ENCODE results near the gene GJB3. TPM values are rescaled to one million over a fixed set of nuclear protein-coding genes. Genes with fewer than 3 reads are reported as not detected.

The GJB3 gene
- total RNA-seq, 1 donor from 2014 or later, result 9.6 TPM

GRCh38 chr1:34829250-34829649 lies 48.2 kb downstream of the GJB3 start:
- Mint-ChIP-seq H3K27ac (ENCODE audit: unreplicated experiment) (no peak overlapping the region), H3K4me3 (ENCODE audit: unreplicated experiment) (no peak overlapping the region), H3K4me1 (ENCODE audit: unreplicated experiment) (peaks cover 72% of the 10 kb centered on the region)

GRCh38 chr1:34831721-34832246 lies 50.8 kb downstream of the GJB3 start:
- peak overlapping the region; percentile 46 for H3K27ac Mint-ChIP-seq (ENCODE audit: unreplicated experiment)
- no peak overlapping the region for H3K4me3 Mint-ChIP-seq (ENCODE audit: unreplicated experiment)
- H3K4me1 Mint-ChIP-seq (ENCODE audit: unreplicated experiment), result peaks cover 79% of the 10 kb centered on the region
- TF ChIP-seq CTCF (IDR thresholded peaks at IDR 0.05; ENCODE audit: unreplicated experiment), result no peak
- H3K36me3 Mint-ChIP-seq (ENCODE audit: low read depth, unreplicated experiment), result no peaks in the 10 kb centered on the region
- peak; percentile 18 for DNase-seq (ENCODE audit: low spot score)
- H3K9me3 Mint-ChIP-seq (ENCODE audit: unreplicated experiment), result no peaks in the 10 kb centered on the region
- H3K27me3 Mint-ChIP-seq (ENCODE audit: unreplicated experiment), result peaks cover 6% of the 10 kb centered on the region

More at GRCh38 chr1:34829250-34829649, 48.2 kb downstream of the GJB3 start:
- Mint-ChIP-seq H3K36me3 (ENCODE audit: low read depth, unreplicated experiment) (no peaks in the 10 kb centered on the region), H3K27me3 (ENCODE audit: unreplicated experiment) (peaks cover 3% of the 10 kb centered on the region), H3K9me3 (ENCODE audit: unreplicated experiment) (no peaks in the 10 kb centered on the region)
- TF ChIP-seq CTCF (IDR thresholded peaks at IDR 0.05; ENCODE audit: unreplicated experiment), result no peak
- DNase-seq (ENCODE audit: low spot score), result no peak

GRCh38 chr1:34833711-34834110 lies 52.7 kb downstream of the GJB3 start:
- no peak overlapping the region for H3K27ac Mint-ChIP-seq (ENCODE audit: unreplicated experiment)
- TF ChIP-seq CTCF (IDR thresholded peaks at IDR 0.05; ENCODE audit: unreplicated experiment), result no peak
- H3K9me3 Mint-ChIP-seq (ENCODE audit: unreplicated experiment), result no peaks in the 10 kb centered on the region
- peaks cover 74% of the 10 kb centered on the region for H3K4me1 Mint-ChIP-seq (ENCODE audit: unreplicated experiment)
- H3K4me3 Mint-ChIP-seq (ENCODE audit: unreplicated experiment), result no peak overlapping the region
- no peaks in the 10 kb centered on the region for H3K36me3 Mint-ChIP-seq (ENCODE audit: low read depth, unreplicated experiment)
- no peak for DNase-seq (ENCODE audit: low spot score)
- H3K27me3 Mint-ChIP-seq (ENCODE audit: unreplicated experiment), result peaks cover 6% of the 10 kb centered on the region

Other genes starting within 250 kb of the GJB3 start
- not detected for gene GJB5, start 26.2 kb upstream of the GJB3 start, total RNA-seq (ENCODE audit: unreplicated experiment)
- gene GJB4, start 21.5 kb upstream of the GJB3 start, total RNA-seq (ENCODE audit: unreplicated experiment), result not detected
- 347 TPM for gene GJA4, start 11.8 kb downstream of the GJB3 start, total RNA-seq (ENCODE audit: unreplicated experiment)
- gene SMIM12, start 78.5 kb downstream of the GJB3 start, total RNA-seq (ENCODE audit: unreplicated experiment), result 84.4 TPM
- 9.1 TPM for gene DLGAP3, start 148.4 kb downstream of the GJB3 start, total RNA-seq (ENCODE audit: unreplicated experiment)
- 18.9 TPM for gene TMEM35B, start 204.1 kb downstream of the GJB3 start, total RNA-seq (ENCODE audit: unreplicated experiment)